Activated naive CD8-positive, alpha-beta T cell treated with anti-CD3 and anti-CD28 coated beads, Interleukin-2, amount 10 ng/mL, durations not matched to agents 7 days and 5 days (primary cell): ENCODE results near the gene CPLANE2. TPM values are rescaled to one million over a fixed set of nuclear protein-coding genes. Genes with fewer than 3 reads are reported as not detected.
"Not testable (repeated sequence)": the region's sequence is repeated elsewhere in the genome, so short reads cannot be mapped to it uniquely, and the experiment has no call there.

ENCODE experiments used
- ATAC-seq: fragments of 150-1000 bp; cut with Tn5 transposase; one replicate; pipeline ENCODE4 v1.10.0; 2021; ENCODE audit warnings: low read depth, moderate library complexity
- POLR2A ChIA-PET: fragments of 350-600 bp; sonication (Branson Sonifier 250); formaldehyde crosslinking; loops from one replicate; lab custom pipeline; 2021; ENCODE audit warnings: antibody characterized with exemption; lab: Charles Lee
- DNase-seq: peaks from one replicate; pipeline ENCODE4 v3.0.0; 2021
- H3K27ac Mint-ChIP-seq: one replicate; pipeline ENCODE4 v1.8.0; 2022; ENCODE audit warnings: mild to moderate bottlenecking, mixed read lengths
- H3K27me3 Mint-ChIP-seq: one replicate; pipeline ENCODE4 v1.8.0; 2022; ENCODE audit warnings: mild to moderate bottlenecking, moderate library complexity, mixed read lengths
- H3K36me3 Mint-ChIP-seq: one replicate; pipeline ENCODE4 v1.8.0; 2021; ENCODE audit warnings: mild to moderate bottlenecking, mixed read lengths
- H3K4me1 Mint-ChIP-seq: one replicate; pipeline ENCODE4 v1.8.0; 2021; ENCODE audit warnings: mixed read lengths
- H3K4me3 Mint-ChIP-seq: one replicate; pipeline ENCODE4 v1.8.0; 2022; ENCODE audit warnings: mild to moderate bottlenecking, moderate library complexity, mixed read lengths
- H3K9me3 Mint-ChIP-seq: one replicate; pipeline ENCODE4 v1.8.0; 2021; ENCODE audit warnings: mixed read lengths
- total RNA-seq, 2 experiments: library from RNA; stranded (reverse); gene quantifications; one replicate each; pipeline ENCODE4 v1.2.3, GENCODE V29; 2021

Gene CPLANE2
- total RNA-seq, 2 experiments from 2014 or later = 6.8 to 7.3 TPM

DNA sequence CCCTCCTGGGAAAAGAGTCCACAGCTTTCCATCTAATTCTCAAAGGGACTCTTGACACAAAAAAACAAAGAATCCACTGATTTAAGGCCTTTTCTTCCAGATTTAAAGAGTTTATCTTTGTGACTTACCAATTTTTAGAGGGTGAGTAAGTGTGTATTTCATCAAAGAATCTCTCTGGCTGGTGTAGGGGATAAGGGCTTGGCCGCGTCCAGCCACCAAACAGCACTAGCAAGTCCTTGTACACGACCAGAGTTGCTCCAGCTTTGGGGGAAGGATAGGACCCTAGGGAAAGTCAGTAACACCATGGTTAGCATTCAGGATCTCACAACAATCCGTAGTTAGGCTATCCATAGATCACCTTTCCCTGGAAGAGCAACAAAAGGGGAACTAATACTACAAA lies 19.5 kb upstream of the CPLANE2 start:
- no peaks in the 10 kb centered on the region for H3K27me3 Mint-ChIP-seq
- peaks cover 2% of the 10 kb centered on the region for H3K36me3 Mint-ChIP-seq
- no peak for ATAC-seq
- peaks cover 10% of the 10 kb centered on the region for H3K4me1 Mint-ChIP-seq
- no peak overlapping the region for H3K4me3 Mint-ChIP-seq
- H3K27ac Mint-ChIP-seq = no peak overlapping the region
- H3K9me3 Mint-ChIP-seq = no peaks in the 10 kb centered on the region
- DNase-seq = no peak
- POLR2A ChIA-PET = no interaction called here

- no peaks in the 10 kb centered on the region for H3K27me3 Mint-ChIP-seq
- POLR2A ChIA-PET = no interaction called here
- H3K4me1 Mint-ChIP-seq = peaks cover 20% of the 10 kb centered on the region
- no peak for ATAC-seq
- H3K4me3 Mint-ChIP-seq = no peak overlapping the region
- no peaks in the 10 kb centered on the region for H3K9me3 Mint-ChIP-seq
- DNase-seq = no peak
- H3K36me3 Mint-ChIP-seq = peaks cover 8% of the 10 kb centered on the region
- H3K27ac Mint-ChIP-seq = no peak overlapping the region
These were observed 17.4 kb upstream of the CPLANE2 start for GRCh38 chr1:16254263-16254928.

GRCh38 chr1:16253332-16253922 lies 16.4 kb upstream of the CPLANE2 start:
- Mint-ChIP-seq H3K27me3 (no peaks in the 10 kb centered on the region), H3K36me3 (peaks cover 8% of the 10 kb centered on the region), H3K27ac (no peak overlapping the region), H3K9me3 (no peaks in the 10 kb centered on the region), H3K4me3 (no peak overlapping the region), H3K4me1 (peaks cover 24% of the 10 kb centered on the region)
- ATAC-seq (no peak), DNase-seq (no peak)
- POLR2A ChIA-PET = no interaction called here

GRCh38 chr1:16252912-16253311 lies 15.9 kb upstream of the CPLANE2 start:
- no peak for DNase-seq
- Mint-ChIP-seq H3K27ac (no peak overlapping the region), H3K36me3 (peaks cover 8% of the 10 kb centered on the region), H3K9me3 (no peaks in the 10 kb centered on the region), H3K27me3 (no peaks in the 10 kb centered on the region), H3K4me3 (no peak overlapping the region), H3K4me1 (peaks cover 25% of the 10 kb centered on the region)
- no peak for ATAC-seq
- POLR2A ChIA-PET = no interaction called here

- Mint-ChIP-seq H3K36me3 (peaks cover 7% of the 10 kb centered on the region), H3K4me1 (peaks cover 26% of the 10 kb centered on the region), H3K9me3 (no peaks in the 10 kb centered on the region), H3K27me3 (no peaks in the 10 kb centered on the region), H3K27ac (no peak overlapping the region), H3K4me3 (no peak overlapping the region)
- no peak for ATAC-seq
- POLR2A ChIA-PET = no interaction called here
- no peak for DNase-seq
These were observed 14.4 kb upstream of the CPLANE2 start for GRCh38 chr1:16251381-16251780.

DNA sequence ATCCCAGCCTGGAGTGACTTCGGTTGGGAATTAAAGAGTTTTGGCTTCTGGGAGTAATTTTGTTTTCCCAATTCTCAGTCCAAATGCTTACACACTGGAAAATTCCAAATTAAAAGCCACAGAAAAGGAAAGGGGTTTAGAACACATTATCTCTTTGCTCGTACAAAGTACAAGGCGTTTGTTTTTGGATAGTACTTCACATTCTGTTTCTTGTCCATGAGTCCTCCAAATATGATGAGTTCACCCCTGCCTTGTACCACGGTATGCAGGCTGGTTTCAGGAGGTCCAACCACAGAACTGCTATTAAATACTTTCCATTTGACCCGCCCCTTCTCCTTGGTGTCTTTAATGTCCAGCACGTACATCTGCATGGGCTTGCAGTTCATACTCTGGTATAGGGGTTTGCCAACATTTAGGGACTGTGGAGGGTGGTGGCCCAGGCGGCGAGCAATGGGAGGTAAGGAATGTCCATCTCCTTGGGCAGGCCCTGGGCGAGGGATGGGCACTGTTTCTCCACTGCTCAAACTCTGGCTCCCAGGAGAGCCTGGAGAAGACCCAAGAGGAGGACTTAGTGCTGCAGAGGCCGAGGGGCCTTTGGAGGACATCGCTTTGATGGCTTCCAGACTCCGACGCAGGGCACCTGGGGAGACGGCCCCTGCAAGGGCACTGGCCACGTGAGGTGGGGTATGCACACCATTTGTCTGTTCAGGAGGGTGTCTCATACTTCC lies 13.7 kb upstream of the CPLANE2 start:
- ATAC-seq (no peak), DNase-seq (no peak)
- POLR2A ChIA-PET = no interaction called here
- Mint-ChIP-seq H3K4me3 (no peak overlapping the region), H3K36me3 (peaks cover 6% of the 10 kb centered on the region), H3K27me3 (no peaks in the 10 kb centered on the region), H3K27ac (no peak overlapping the region), H3K4me1 (peaks cover 26% of the 10 kb centered on the region), H3K9me3 (no peaks in the 10 kb centered on the region)

DNA sequence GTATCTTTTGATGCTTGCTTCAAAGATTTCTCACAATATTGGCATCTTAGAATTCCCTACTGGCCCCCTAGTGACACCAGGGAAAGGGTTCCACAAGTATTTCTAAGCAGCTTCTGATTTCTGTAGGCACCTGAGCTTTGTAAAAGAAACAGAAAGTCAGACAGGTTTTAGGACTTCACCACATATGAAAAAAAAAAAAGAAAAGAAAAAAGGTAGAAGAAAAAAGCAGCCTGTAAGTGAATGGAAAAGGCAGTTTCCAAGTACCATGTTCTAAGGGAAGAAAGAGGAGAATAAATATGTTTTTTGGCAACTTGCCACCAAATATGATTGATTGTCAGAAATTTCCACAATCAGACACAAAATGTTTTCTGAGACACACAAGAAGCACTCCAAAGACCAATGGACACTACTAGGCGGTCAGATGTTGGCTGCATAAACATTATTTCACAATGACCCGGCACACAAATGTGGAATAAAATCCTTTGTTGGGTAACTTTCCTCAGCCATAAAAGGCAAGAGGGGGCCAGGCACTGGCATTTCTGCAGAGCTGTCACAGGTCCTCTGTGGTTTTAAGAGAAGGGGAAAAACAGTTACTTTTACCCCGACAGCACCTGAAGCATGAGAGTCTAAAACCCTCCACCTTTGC lies 12.7 kb upstream of the CPLANE2 start:
- Mint-ChIP-seq H3K4me3 (peak overlapping the region; percentile 26), H3K27ac (no peak overlapping the region), H3K36me3 (peaks cover 6% of the 10 kb centered on the region), H3K9me3 (no peaks in the 10 kb centered on the region), H3K4me1 (peaks cover 24% of the 10 kb centered on the region), H3K27me3 (no peaks in the 10 kb centered on the region)
- ATAC-seq (no peak), DNase-seq (no peak)
- POLR2A ChIA-PET = interaction anchor here (1.3 kb wide), 1 partner anchor 103 kb away, joined by 3 read pairs; the partner anchor contains the start of gene FBXO42

DNA sequence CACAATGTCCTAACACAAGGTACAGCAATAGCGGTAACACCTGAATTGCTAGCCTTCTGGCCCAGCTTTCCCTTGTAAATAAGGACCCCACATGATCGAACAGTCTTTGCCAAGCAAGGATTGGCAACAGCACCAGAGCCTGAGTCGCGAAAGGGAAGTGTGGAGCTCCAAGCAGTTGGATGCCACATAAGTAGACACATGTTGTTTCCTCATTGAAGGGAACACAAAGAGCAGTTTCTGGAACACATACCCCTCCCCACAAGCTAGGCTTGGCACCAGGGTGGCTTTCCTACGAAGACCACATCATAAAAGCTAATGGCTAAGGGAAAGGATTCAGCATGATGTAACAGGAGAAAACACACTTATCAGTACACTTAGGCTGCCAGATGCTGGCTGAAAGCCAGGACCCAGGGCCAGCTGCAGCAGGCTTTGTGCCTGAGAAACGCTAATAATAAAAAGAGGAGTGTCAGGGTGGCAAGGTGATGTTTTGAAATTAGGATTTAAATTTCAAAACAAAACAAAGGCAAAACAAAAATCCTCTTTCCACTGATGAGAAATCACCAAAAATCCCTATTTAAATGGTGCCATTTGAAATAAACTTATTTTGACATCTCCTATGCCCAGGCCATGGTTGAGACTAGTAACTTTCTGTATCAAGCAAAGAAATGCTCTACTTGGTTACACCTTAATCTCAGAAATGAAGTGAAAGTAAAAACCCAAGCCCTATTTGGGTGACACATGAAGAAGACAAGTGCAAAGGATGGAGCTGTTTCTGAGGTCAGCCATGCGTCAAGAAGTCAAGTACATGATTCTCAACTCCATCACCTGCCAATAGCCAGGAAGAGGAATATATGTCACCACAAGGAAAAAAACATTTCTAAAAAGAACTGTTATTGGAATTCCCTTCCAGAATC lies 11.9 kb upstream of the CPLANE2 start:
- Mint-ChIP-seq H3K4me3 (no peak overlapping the region), H3K4me1 (peaks cover 25% of the 10 kb centered on the region), H3K36me3 (peaks cover 6% of the 10 kb centered on the region), H3K27me3 (no peaks in the 10 kb centered on the region), H3K27ac (peak overlapping the region; percentile 9), H3K9me3 (no peaks in the 10 kb centered on the region)
- POLR2A ChIA-PET = interaction anchor here (1.3 kb wide), 1 partner anchor 103 kb away, joined by 3 read pairs; the partner anchor contains the start of gene FBXO42
- DNase-seq = no peak
- peak; percentile 46 for ATAC-seq

- Mint-ChIP-seq H3K27me3 (no peaks in the 10 kb centered on the region), H3K27ac (no peak overlapping the region), H3K9me3 (no peaks in the 10 kb centered on the region), H3K4me3 (no peak overlapping the region), H3K4me1 (peaks cover 25% of the 10 kb centered on the region), H3K36me3 (peaks cover 6% of the 10 kb centered on the region)
- POLR2A ChIA-PET = no interaction called here
- ATAC-seq (no peak), DNase-seq (no peak)
These were observed 11.0 kb upstream of the CPLANE2 start for GRCh38 chr1:16248007-16248436.

DNA sequence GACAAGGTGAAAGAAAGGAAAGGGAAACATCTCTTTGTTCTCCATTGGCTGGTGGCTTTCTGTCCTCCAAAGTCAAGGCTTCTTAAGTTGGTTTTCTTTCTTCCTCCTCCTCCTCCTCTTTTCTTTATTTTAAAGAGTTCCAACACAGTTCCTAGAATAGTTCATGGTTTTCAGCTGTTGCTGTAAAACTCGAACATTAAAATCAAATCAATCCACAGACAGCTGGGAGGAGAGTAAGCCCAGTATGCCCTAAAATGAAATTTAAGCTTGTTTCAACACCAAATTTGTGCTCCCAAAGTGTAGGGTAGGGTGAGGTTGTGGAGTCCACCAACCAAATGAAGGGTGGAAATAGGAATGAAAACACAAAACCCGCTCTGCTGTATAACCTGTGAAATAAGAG lies 10.5 kb upstream of the CPLANE2 start:
- POLR2A ChIA-PET = no interaction called here
- H3K4me3 Mint-ChIP-seq = no peak overlapping the region
- DNase-seq (no peak), ATAC-seq (no peak)
- H3K4me1 Mint-ChIP-seq = peaks cover 25% of the 10 kb centered on the region
- H3K9me3 Mint-ChIP-seq = no peaks in the 10 kb centered on the region
- H3K36me3 Mint-ChIP-seq = peaks cover 6% of the 10 kb centered on the region
- H3K27me3 Mint-ChIP-seq = no peaks in the 10 kb centered on the region
- H3K27ac Mint-ChIP-seq = no peak overlapping the region

DNA sequence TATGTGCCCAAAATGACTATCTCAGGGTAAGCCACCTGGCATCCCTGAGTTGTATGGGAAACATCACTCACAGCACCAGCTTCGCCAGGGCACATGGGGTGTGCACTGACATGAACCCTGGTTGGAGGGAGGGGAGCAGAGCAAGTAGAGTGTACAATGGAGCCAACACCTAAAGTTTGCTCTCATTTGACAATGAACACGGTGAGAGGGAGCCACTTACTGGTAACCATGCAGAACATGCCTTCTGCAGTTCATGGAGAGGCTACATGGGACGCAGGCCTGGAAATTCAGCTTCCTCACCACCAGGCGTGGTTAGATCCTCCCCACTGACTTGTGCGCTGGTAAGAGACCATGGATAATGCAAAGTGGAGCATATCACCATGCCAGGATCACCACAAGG lies 10.0 kb upstream of the CPLANE2 start:
- H3K27me3 Mint-ChIP-seq = no peaks in the 10 kb centered on the region
- POLR2A ChIA-PET = no interaction called here
- H3K36me3 Mint-ChIP-seq = peaks cover 6% of the 10 kb centered on the region
- no peak for ATAC-seq
- H3K9me3 Mint-ChIP-seq = no peaks in the 10 kb centered on the region
- DNase-seq = no peak
- no peak overlapping the region for H3K27ac Mint-ChIP-seq
- H3K4me3 Mint-ChIP-seq = no peak overlapping the region
- H3K4me1 Mint-ChIP-seq = peaks cover 25% of the 10 kb centered on the region

- H3K4me3 Mint-ChIP-seq, H3K36me3 Mint-ChIP-seq, ATAC-seq, H3K9me3 Mint-ChIP-seq, POLR2A ChIA-PET, DNase-seq, H3K27me3 Mint-ChIP-seq: not testable (repeated sequence)
- peaks cover 25% of the 10 kb centered on the region for H3K4me1 Mint-ChIP-seq
- H3K27ac Mint-ChIP-seq = peak overlapping the region; percentile 20
These were observed 9.3 kb upstream of the CPLANE2 start for GRCh38 chr1:16246239-16246638.
